ENCODE measurements around the gene ZNRD2. TPM values are rescaled to one million over a fixed set of nuclear protein-coding genes. Genes with fewer than 3 reads are reported as not detected.

Gene ZNRD2
- total RNA-seq, 1 experiment from 2014 or later, result 66.8 TPM

DNA sequence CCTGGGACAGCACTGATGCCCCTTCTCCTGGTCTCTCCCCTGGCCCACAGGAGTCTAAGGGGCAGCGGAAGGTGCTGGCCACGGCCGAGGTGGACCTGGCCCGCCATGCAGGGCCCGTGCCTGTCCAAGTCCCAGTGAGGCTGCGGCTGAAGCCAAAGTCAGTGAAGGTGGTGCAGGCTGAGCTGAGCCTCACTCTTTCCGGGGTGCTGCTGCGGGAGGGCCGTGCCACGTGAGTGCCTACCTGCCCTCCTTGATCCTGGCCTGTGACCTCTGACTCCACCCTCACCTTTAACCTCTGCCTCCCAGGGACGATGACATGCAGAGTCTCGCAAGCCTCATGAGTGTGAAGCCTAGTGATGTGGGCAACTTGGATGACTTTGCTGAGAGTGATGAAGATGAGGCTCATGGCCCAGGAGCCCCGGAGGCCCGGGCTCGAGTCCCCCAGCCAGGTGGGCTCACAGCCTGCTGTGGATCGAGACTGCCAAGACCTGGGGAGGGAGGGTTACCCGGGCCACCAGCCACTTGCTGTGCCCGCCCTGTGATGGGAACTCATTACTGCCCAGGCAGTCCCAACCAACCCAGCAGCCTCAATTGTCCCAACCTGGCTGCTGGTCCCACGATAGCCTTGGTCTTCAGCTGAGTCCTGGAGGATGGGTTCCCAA is 9.9 kb downstream of the ZNRD2 start:
- peaks cover 2 to 4% of the 10 kb centered on the region in 2 experiments; a peak in 2 of 4 replicates for H3K36me3 ChIP-seq (ENCODE audit: control insufficient read depth in 1 of 2, insufficient read depth in 2 of 2, low read length in 2 of 2)
- ChIA-PET POLR2A (no interaction called here), CTCF (no interaction called here), RAD21 (ENCODE audit: low non-redundant PET in 1 of 2, low total read pairs in 2 of 2, uncharacterized antibody in 2 of 2, unreplicated experiment in 2 of 2) (no interaction called here)
- no peak overlapping the region for H3K4me2 ChIP-seq (ENCODE audit: low read length)
- intact Hi-C loops (cut with micrococcal nuclease), result no loop called here
- no TSS peak for BruUV-seq (replicated peaks)
- TF ChIP-seq ZNF274 (IDR thresholded peaks at IDR 0.05; ENCODE audit: low read depth, low read length) (no peak), SRF (IDR thresholded peaks at IDR 0.05; ENCODE audit: low read depth) (no peak), EZH2 (IDR thresholded peaks at IDR 0.05) (no peak), TCF7L2 (IDR thresholded peaks at IDR 0.05; ENCODE audit: borderline replicate concordance, extremely low read depth, insufficient read depth, insufficient read length) (no peak), CBX3 (IDR thresholded peaks at IDR 0.05; ENCODE audit: low read depth) (no peak), SP1 (IDR thresholded peaks at IDR 0.05; ENCODE audit: low read depth) (no peak), ZFX (IDR thresholded peaks at IDR 0.05) (no peak), CEBPB (IDR thresholded peaks at IDR 0.05; ENCODE audit: low read depth) (no peak), FOSL1 (IDR thresholded peaks at IDR 0.05; ENCODE audit: low read depth) (no peak), SIN3A (IDR thresholded peaks at IDR 0.05; ENCODE audit: low read depth) (no peak)
- TF ChIP-seq, protein P1, sequence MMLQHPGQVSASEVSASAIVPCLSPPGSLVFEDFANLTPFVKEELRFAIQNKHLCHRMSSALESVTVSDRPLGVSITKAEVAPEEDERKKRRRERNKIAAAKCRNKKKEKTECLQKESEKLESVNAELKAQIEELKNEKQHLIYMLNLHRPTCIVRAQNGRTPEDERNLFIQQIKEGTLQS (IDR thresholded peaks at IDR 0.05), result no peak
- TF ChIP-seq, protein P2, sequence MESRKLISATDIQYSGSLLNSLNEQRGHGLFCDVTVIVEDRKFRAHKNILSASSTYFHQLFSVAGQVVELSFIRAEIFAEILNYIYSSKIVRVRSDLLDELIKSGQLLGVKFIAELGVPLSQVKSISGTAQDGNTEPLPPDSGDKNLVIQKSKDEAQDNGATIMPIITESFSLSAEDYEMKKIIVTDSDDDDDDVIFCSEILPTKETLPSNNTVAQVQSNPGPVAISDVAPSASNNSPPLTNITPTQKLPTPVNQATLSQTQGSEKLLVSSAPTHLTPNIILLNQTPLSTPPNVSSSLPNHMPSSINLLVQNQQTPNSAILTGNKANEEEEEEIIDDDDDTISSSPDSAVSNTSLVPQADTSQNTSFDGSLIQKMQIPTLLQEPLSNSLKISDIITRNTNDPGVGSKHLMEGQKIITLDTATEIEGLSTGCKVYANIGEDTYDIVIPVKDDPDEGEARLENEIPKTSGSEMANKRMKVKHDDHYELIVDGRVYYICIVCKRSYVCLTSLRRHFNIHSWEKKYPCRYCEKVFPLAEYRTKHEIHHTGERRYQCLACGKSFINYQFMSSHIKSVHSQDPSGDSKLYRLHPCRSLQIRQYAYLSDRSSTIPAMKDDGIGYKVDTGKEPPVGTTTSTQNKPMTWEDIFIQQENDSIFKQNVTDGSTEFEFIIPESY (IDR thresholded peaks at IDR 0.05; ENCODE audit: extremely low read depth, insufficient replicate concordance, low read length), result no peak
- TF ChIP-seq, protein P3, sequence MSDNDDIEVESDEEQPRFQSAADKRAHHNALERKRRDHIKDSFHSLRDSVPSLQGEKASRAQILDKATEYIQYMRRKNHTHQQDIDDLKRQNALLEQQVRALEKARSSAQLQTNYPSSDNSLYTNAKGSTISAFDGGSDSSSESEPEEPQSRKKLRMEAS (IDR thresholded peaks at IDR 0.05), result no peak
- TF ChIP-seq, protein P4, sequence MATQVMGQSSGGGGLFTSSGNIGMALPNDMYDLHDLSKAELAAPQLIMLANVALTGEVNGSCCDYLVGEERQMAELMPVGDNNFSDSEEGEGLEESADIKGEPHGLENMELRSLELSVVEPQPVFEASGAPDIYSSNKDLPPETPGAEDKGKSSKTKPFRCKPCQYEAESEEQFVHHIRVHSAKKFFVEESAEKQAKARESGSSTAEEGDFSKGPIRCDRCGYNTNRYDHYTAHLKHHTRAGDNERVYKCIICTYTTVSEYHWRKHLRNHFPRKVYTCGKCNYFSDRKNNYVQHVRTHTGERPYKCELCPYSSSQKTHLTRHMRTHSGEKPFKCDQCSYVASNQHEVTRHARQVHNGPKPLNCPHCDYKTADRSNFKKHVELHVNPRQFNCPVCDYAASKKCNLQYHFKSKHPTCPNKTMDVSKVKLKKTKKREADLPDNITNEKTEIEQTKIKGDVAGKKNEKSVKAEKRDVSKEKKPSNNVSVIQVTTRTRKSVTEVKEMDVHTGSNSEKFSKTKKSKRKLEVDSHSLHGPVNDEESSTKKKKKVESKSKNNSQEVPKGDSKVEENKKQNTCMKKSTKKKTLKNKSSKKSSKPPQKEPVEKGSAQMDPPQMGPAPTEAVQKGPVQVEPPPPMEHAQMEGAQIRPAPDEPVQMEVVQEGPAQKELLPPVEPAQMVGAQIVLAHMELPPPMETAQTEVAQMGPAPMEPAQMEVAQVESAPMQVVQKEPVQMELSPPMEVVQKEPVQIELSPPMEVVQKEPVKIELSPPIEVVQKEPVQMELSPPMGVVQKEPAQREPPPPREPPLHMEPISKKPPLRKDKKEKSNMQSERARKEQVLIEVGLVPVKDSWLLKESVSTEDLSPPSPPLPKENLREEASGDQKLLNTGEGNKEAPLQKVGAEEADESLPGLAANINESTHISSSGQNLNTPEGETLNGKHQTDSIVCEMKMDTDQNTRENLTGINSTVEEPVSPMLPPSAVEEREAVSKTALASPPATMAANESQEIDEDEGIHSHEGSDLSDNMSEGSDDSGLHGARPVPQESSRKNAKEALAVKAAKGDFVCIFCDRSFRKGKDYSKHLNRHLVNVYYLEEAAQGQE (IDR thresholded peaks at IDR 0.05; ENCODE audit: low read depth), result no peak
- H3K4me1 ChIP-seq (ENCODE audit: control insufficient read depth in 1 of 2, insufficient read depth in 2 of 2, low read length in 2 of 2), result peaks cover 22 to 26% of the 10 kb centered on the region in 2 experiments
- no peak overlapping the region for H2AFZ ChIP-seq (ENCODE audit: low read depth, low read length, poor library complexity, severe bottlenecking)
- no peaks in the 10 kb centered on the region for H3K27me3 ChIP-seq (ENCODE audit: insufficient read depth, low read length)
- H3K9me3 ChIP-seq (ENCODE audit: control insufficient read depth in 1 of 2, insufficient read depth in 1 of 2, low read depth in 1 of 2, low read length in 2 of 2), result no peaks in the 10 kb centered on the region
- no peak for ATAC-seq
- H3K27ac ChIP-seq (ENCODE audit: low read depth, low read length), result no peak overlapping the region
- no peaks in the 10 kb centered on the region for H3K9me2 ChIP-seq (ENCODE audit: insufficient read depth)
- no peak overlapping the region for H3K9ac ChIP-seq (ENCODE audit: low read length)
- H4K20me1 ChIP-seq (ENCODE audit: insufficient read depth), result no peaks in the 10 kb centered on the region
- no peak overlapping the region for H3K4me3 ChIP-seq (replicated peaks in 1 of 2; ENCODE audit: low read depth in 1 of 2, low read length in 2 of 2)
- H3K79me2 ChIP-seq (ENCODE audit: insufficient read depth, low read length), result peaks cover 19% of the 10 kb centered on the region; the same call in 1 of the 2 replicates
- no peak for DNase-seq (ENCODE audit: low read depth, low spot score)
